AG04449 (cell line): ENCODE results near the gene ADAP1.
"Not testable (repeated sequence)": the region's sequence is repeated elsewhere in the genome, so short reads cannot be mapped to it uniquely, and the experiment has no call there.

ENCODE experiments used
- CTCF ChIA-PET: fragments of 350-600 bp; formaldehyde crosslinking; extraction: SDS; loops from one replicate; lab custom pipeline; 2021; ENCODE audit warnings: antibody characterized with exemption; lab: Yijun Ruan, JAX
- POLR2A ChIA-PET: fragments of 400-600, 350-600 bp; formaldehyde crosslinking; extraction: SDS; loops from one replicate; lab custom pipeline; 2020; ENCODE audit warnings: antibody characterized with exemption, inconsistent platforms; lab: Yijun Ruan, JAX
- DNase-seq: peaks from one replicate; pipeline ENCODE4 v3.0.0-alpha.2; 2010; ENCODE audit warnings: low read depth, low spot score
- H3K4me3 ChIP-seq: 2 replicates; pipeline ENCODE4 v1.5.1; 2011; ENCODE audit warnings: low read depth, mild to moderate bottlenecking, control low read depth, low read length
- CTCF ChIP-seq: IDR thresholded peaks from one replicate; pipeline ENCODE4 v1.5.1; 2011; ENCODE audit warnings: mild to moderate bottlenecking, moderate library complexity, low read length, control low read depth, inconsistent platforms; ENCODE audit not compliant: insufficient read depth; ENCODE audit errors: missing control alignments

ADAP1 gene

GRCh38 chr7:960269-960871, 5.9 kb upstream of the ADAP1 start:
- TF ChIP-seq CTCF: no peak
- no peak for DNase-seq
- H3K4me3 ChIP-seq: no peak overlapping the region
- CTCF ChIA-PET: interaction anchor here (1.2 kb wide), 1 partner anchor 12 kb away, joined by 5 read pairs; no protein-coding TSS in a partner anchor
- POLR2A ChIA-PET: no interaction called here

GRCh38 chr7:959740-960139, 5.3 kb upstream of the ADAP1 start:
- POLR2A ChIA-PET, H3K4me3 ChIP-seq, DNase-seq: not testable (repeated sequence)
- CTCF ChIA-PET: interaction anchor here (1.2 kb wide), 1 partner anchor 12 kb away, joined by 5 read pairs; no protein-coding TSS in a partner anchor

- no peak for TF ChIP-seq CTCF
- ChIA-PET POLR2A (no interaction called here), CTCF (interaction anchor here (1.2 kb wide), 1 partner anchor 13 kb away, joined by 5 read pairs; no protein-coding TSS in a partner anchor)
- H3K4me3 ChIP-seq: no peak overlapping the region
- no peak for DNase-seq
Observed at GRCh38 chr7:959271-959670, 4.8 kb upstream of the ADAP1 start.

GRCh38 chr7:958221-959200, 4.0 kb upstream of the ADAP1 start:
- no peak overlapping the region for H3K4me3 ChIP-seq
- no peak for DNase-seq
- ChIA-PET CTCF (interaction anchor here (1.0 to 1.1 kb wide), 2 partner anchors 50 to 108 kb away, joined by 3 to 4 read pairs; no protein-coding TSS in a partner anchor), POLR2A (no interaction called here)
- TF ChIP-seq CTCF: no peak

GRCh38 chr7:957418-958220, 3.1 kb upstream of the ADAP1 start:
- ChIA-PET CTCF (interaction anchor here (1.0 to 1.1 kb wide), 2 partner anchors 49 to 109 kb away, joined by 3 to 4 read pairs; no protein-coding TSS in a partner anchor), POLR2A (no interaction called here)
- TF ChIP-seq CTCF: no peak
- no peak overlapping the region for H3K4me3 ChIP-seq
- no peak for DNase-seq

GRCh38 chr7:956031-956430, 1.6 kb upstream of the ADAP1 start:
- CTCF ChIA-PET: interaction anchor here (1.0 kb wide), 1 partner anchor 169 kb away, joined by 3 read pairs; no protein-coding TSS in a partner anchor
- no peak overlapping the region for H3K4me3 ChIP-seq
- POLR2A ChIA-PET: no interaction called here
- no peak for TF ChIP-seq CTCF
- no peak for DNase-seq
